Measurements from ENCODE around the gene TRIP12.

GRCh38 chr2:229777716-229778115 lies 144.1 kb downstream of the TRIP12 start:
- no peak for TF ChIP-seq CTCF (IDR thresholded peaks at IDR 0.05)
- no peak for TF ChIP-seq POLR2A (IDR thresholded peaks at IDR 0.05)
